Epithelial cell of proximal tubule (primary cell): ENCODE results near the gene MFSD12. TPM values are rescaled to one million over a fixed set of nuclear protein-coding genes. Genes with fewer than 3 reads are reported as not detected.

Source experiments
- DNase-seq: peaks from one replicate; pipeline ENCODE4 v3.0.0-alpha.2; 2011; ENCODE audit warnings: low read depth
- H3K4me3 ChIP-seq: 2 replicates; pipeline ENCODE4 v1.5.1; 2011; ENCODE audit warnings: low read depth, mild to moderate bottlenecking, low read length
- CTCF ChIP-seq: conservative IDR thresholded peaks from 2 replicates; pipeline ENCODE4 v1.5.1; 2012; ENCODE audit warnings: low read depth, mild to moderate bottlenecking, low read length
- total RNA-seq: library from RNA; depleted of rRNA; stranded (reverse); fragments of >200 nt; gene quantifications from 2 replicates; pipeline ENCODE4 v1.2.3, GENCODE V29; 2015

MFSD12 gene
- total RNA-seq, 1 donor from 2014 or later, result 260 TPM

GRCh38 chr19:3575949-3576673 lies 18.7 kb upstream of the MFSD12 start:
- TF ChIP-seq CTCF, result no peak
- H3K4me3 ChIP-seq, result no peak overlapping the region
- DNase-seq, result no peak

- no peak overlapping the region for H3K4me3 ChIP-seq
- peak; percentile 46 for TF ChIP-seq CTCF
- DNase-seq, result no peak
Measured at GRCh38 chr19:3575260-3575741, 17.9 kb upstream of the MFSD12 start.

- DNase-seq, result peak; percentile 66
- H3K4me3 ChIP-seq, result peak overlapping the region; percentile 96
- TF ChIP-seq CTCF, result no peak
Measured at GRCh38 chr19:3573858-3574637, 16.7 kb upstream of the MFSD12 start.

GRCh38 chr19:3573162-3573857 lies 15.9 kb upstream of the MFSD12 start:
- no peak for TF ChIP-seq CTCF
- DNase-seq, result no peak
- H3K4me3 ChIP-seq, result peak overlapping the region; percentile 96

- H3K4me3 ChIP-seq, result peak within 1 kb of the TSS; percentile 96
- TF ChIP-seq CTCF, result no peak
- no peak for DNase-seq
Measured at GRCh38 chr19:3572855-3573161, 15.4 kb upstream of the MFSD12 start, which contains the start of gene HMG20B. Gene HMG20B (plus strand): TSS chr19:3572944. CDS start chr19:3573310, 366 bp downstream.

GRCh38 chr19:3572132-3572854 lies 14.9 kb upstream of the MFSD12 start:
- H3K4me3 ChIP-seq, result peak overlapping the region; percentile 75
- no peak for TF ChIP-seq CTCF
- peak; percentile 80 for DNase-seq
